ENCODE measurements around the gene SRP19. TPM values are rescaled to one million over a fixed set of nuclear protein-coding genes. Genes with fewer than 3 reads are reported as not detected.
"Not testable (repeated sequence)": the region's sequence is repeated elsewhere in the genome, so short reads cannot be mapped to it uniquely, and the experiment has no call there.

SRP19 gene
- total RNA-seq, 1 experiment from 2014 or later: 82.8 TPM

- Histone ChIP-seq H3K36me3 (peaks cover 78% of the 10 kb centered on the region), H3K27me3 (no peaks in the 10 kb centered on the region), H3K4me3 (no peak overlapping the region), H3K27ac (no peak overlapping the region), H3K4me1 (no peaks in the 10 kb centered on the region), H3K9me3 (replicated peaks) (no peaks in the 10 kb centered on the region)
- no peak for DNase-seq
Observed at GRCh38 chr5:112886975-112887374, 25.9 kb downstream of the SRP19 start.

- H3K4me1 ChIP-seq; DNase-seq; H3K27me3 ChIP-seq; H3K4me3 ChIP-seq; H3K9me3 ChIP-seq (replicated peaks): not testable (repeated sequence)
- H3K36me3 ChIP-seq: peaks cover 59% of the 10 kb centered on the region
- peak overlapping the region; percentile 2; the same call in 1 of the 2 replicates for H3K27ac ChIP-seq
Observed at GRCh38 chr5:112892066-112892465, 31.0 kb downstream of the SRP19 start.

GRCh38 chr5:112892776-112893175 is 31.7 kb downstream of the SRP19 start:
- DNase-seq: no peak
- Histone ChIP-seq H3K27ac (peak overlapping the region; percentile 2; the same call in 1 of the 2 replicates), H3K36me3 (peaks cover 56% of the 10 kb centered on the region), H3K27me3 (no peaks in the 10 kb centered on the region), H3K4me1 (no peaks in the 10 kb centered on the region), H3K4me3 (no peak overlapping the region), H3K9me3 (replicated peaks) (no peaks in the 10 kb centered on the region)

DNA sequence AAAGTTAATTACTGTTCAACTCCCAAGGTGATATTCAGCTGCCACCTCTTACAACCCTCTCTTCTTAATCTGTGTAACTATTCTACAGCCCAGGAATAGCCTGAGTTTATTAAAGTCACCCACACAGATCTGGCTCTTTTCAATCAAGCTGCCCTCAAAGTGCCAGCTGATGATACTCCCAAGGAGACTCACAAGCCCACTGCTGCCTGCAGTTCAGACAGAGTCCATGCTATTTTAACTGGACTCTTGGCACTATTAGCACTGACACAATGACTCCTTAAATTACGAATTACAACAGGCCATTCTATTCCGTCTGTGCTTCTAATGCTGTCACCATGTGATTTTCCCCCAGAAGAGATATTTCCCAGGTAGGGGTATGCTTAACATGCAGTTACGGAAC is 34.6 kb downstream of the SRP19 start:
- DNase-seq: no peak
- no peak overlapping the region for H3K4me3 ChIP-seq
- H3K36me3 ChIP-seq: peaks cover 57% of the 10 kb centered on the region
- no peaks in the 10 kb centered on the region for H3K4me1 ChIP-seq
- no peaks in the 10 kb centered on the region for H3K27me3 ChIP-seq
- H3K9me3 ChIP-seq (replicated peaks): no peaks in the 10 kb centered on the region
- no peak overlapping the region for H3K27ac ChIP-seq

GRCh38 chr5:112902561-112902960 is 41.5 kb downstream of the SRP19 start:
- Histone ChIP-seq H3K36me3 (peaks cover 31% of the 10 kb centered on the region), H3K4me1 (no peaks in the 10 kb centered on the region), H3K9me3 (replicated peaks) (no peaks in the 10 kb centered on the region), H3K27me3 (no peaks in the 10 kb centered on the region), H3K27ac (no peak overlapping the region), H3K4me3 (no peak overlapping the region)
- no peak for DNase-seq

GRCh38 chr5:112904996-112905395 is 43.9 kb downstream of the SRP19 start:
- H3K4me1 ChIP-seq; H3K4me3 ChIP-seq; DNase-seq; H3K9me3 ChIP-seq (replicated peaks); H3K27ac ChIP-seq; H3K27me3 ChIP-seq: not testable (repeated sequence)
- H3K36me3 ChIP-seq: peaks cover 26% of the 10 kb centered on the region

DNA sequence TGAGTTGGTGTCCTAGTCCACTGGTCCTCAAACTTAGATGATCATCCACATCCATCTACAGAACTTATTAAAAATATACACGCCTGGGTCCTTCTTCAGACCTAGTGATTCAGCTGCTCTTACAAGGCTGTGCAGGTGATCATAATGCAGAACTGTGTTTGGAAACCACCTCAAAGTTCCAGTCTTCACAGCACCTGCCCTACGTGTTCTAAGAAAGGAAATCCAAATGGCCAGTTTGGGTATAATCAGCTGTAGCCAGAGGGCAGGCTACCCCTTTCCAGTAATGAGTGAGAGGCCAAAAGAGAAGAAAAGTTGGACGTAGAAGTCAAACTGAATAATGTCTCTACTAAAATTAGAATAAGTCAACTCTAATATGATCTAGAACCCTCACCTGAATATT is 45.5 kb downstream of the SRP19 start:
- Histone ChIP-seq H3K9me3 (replicated peaks) (no peaks in the 10 kb centered on the region), H3K36me3 (peaks cover 23% of the 10 kb centered on the region), H3K27ac (no peak overlapping the region), H3K4me3 (no peak overlapping the region), H3K27me3 (no peaks in the 10 kb centered on the region), H3K4me1 (no peaks in the 10 kb centered on the region)
- DNase-seq: no peak

DNA sequence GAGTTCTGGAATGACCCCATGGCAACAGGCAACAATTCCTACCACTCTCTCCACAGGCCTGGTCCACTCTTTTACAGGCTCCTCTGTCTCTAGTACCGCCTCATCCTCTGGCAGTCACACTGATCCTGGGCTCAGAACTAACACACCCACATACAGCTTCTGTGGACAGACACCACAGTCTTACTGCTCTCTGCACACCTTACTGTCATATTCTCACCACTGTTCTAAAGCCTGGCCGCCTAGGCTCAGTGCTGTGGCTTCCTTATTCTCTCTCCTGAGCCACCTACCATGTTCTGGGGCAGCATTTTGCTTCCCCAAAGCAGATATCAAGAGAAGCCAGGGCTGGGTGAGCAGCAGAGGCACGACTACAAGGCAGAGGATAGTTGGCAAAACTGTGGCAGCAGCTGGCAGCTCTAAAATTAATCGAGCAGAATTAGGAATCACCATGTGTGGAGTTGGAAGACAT is 46.1 kb downstream of the SRP19 start:
- H3K4me1 ChIP-seq: no peaks in the 10 kb centered on the region
- no peak overlapping the region for H3K27ac ChIP-seq
- DNase-seq: no peak
- H3K27me3 ChIP-seq: no peaks in the 10 kb centered on the region
- peaks cover 22% of the 10 kb centered on the region for H3K36me3 ChIP-seq
- no peaks in the 10 kb centered on the region for H3K9me3 ChIP-seq (replicated peaks)
- no peak overlapping the region for H3K4me3 ChIP-seq

- no peaks in the 10 kb centered on the region for H3K9me3 ChIP-seq (replicated peaks)
- H3K4me3 ChIP-seq: no peak overlapping the region
- no peak overlapping the region for H3K27ac ChIP-seq
- H3K4me1 ChIP-seq: no peaks in the 10 kb centered on the region
- peaks cover 22% of the 10 kb centered on the region for H3K36me3 ChIP-seq
- no peaks in the 10 kb centered on the region for H3K27me3 ChIP-seq
- no peak for DNase-seq
Observed at GRCh38 chr5:112908854-112909253, 47.8 kb downstream of the SRP19 start.

DNA sequence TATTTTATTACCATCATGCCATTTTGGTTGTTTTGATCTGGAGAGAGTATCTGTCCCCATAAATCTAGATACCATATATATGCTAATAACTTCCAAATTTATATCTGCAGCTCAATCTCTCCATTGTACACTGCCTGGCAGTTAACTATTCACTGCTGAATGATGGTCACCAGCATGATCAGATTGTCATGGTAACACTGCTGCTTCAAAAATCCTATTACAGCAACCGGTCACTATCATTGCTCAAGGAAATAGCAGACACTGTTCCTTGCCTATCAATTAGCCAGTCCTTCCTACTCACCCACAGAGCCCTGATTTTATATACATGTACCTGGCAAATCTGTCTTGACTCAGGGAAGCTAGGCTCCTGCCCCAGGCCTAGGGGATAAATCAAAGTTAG is 49.4 kb downstream of the SRP19 start:
- no peaks in the 10 kb centered on the region for H3K27me3 ChIP-seq
- H3K4me1 ChIP-seq: no peaks in the 10 kb centered on the region
- no peak overlapping the region for H3K27ac ChIP-seq
- DNase-seq: no peak
- no peaks in the 10 kb centered on the region for H3K9me3 ChIP-seq (replicated peaks)
- H3K4me3 ChIP-seq: no peak overlapping the region
- H3K36me3 ChIP-seq: peaks cover 27% of the 10 kb centered on the region

GRCh38 chr5:112914584-112914983 is 53.5 kb downstream of the SRP19 start:
- H3K36me3 ChIP-seq: peaks cover 39% of the 10 kb centered on the region
- DNase-seq: no peak

GRCh38 chr5:112915831-112916230 is 54.7 kb downstream of the SRP19 start:
- Histone ChIP-seq H3K4me3 (no peak overlapping the region), H3K9me3 (replicated peaks) (no peaks in the 10 kb centered on the region), H3K4me1 (no peaks in the 10 kb centered on the region; the same call in 1 of the 2 replicates), H3K27ac (no peak overlapping the region), H3K27me3 (no peaks in the 10 kb centered on the region), H3K36me3 (peaks cover 36% of the 10 kb centered on the region)
- DNase-seq: no peak

More at GRCh38 chr5:112914584-112914983, 53.5 kb downstream of the SRP19 start:
- H3K27ac ChIP-seq: no peak overlapping the region
- no peak overlapping the region for H3K4me3 ChIP-seq
- no peaks in the 10 kb centered on the region for H3K4me1 ChIP-seq
- H3K9me3 ChIP-seq (replicated peaks): no peaks in the 10 kb centered on the region
- no peaks in the 10 kb centered on the region for H3K27me3 ChIP-seq

GRCh38 chr5:112917453-112917995 is 56.4 kb downstream of the SRP19 start:
- Histone ChIP-seq H3K27me3 (no peaks in the 10 kb centered on the region), H3K27ac (no peak overlapping the region), H3K4me3 (no peak overlapping the region), H3K4me1 (no peaks in the 10 kb centered on the region; the same call in 1 of the 2 replicates), H3K36me3 (peaks cover 28% of the 10 kb centered on the region), H3K9me3 (replicated peaks) (no peaks in the 10 kb centered on the region)
- peak; percentile 13 to 14 for DNase-seq

- Histone ChIP-seq H3K36me3 (peaks cover 26% of the 10 kb centered on the region), H3K4me1 (no peaks in the 10 kb centered on the region; the same call in 1 of the 2 replicates), H3K27me3 (no peaks in the 10 kb centered on the region), H3K27ac (no peak overlapping the region), H3K4me3 (no peak overlapping the region), H3K9me3 (replicated peaks) (no peaks in the 10 kb centered on the region)
- no peak for DNase-seq
Observed at GRCh38 chr5:112918136-112918535, 57.0 kb downstream of the SRP19 start.

DNA sequence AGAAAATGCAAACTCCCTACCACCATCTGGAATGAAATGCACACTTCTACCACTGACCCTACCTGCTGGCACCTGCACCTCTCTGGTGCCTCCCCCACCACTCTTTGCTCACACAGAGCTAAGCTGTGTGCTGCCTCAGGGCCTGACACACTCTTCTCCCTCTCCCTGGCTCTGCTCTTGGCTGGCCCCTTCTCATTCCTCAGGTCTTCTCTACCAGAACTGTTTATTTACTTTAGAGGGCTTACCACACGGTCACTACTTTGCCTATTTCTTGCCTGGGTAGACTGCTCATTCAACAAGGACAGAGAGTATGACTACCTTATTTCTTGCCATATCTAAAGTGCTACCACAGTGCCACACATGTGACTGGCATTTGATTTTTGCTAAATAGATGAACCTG is 57.6 kb downstream of the SRP19 start:
- H3K27me3 ChIP-seq: no peaks in the 10 kb centered on the region
- H3K9me3 ChIP-seq (replicated peaks): no peaks in the 10 kb centered on the region
- H3K4me1 ChIP-seq: no peaks in the 10 kb centered on the region; the same call in 1 of the 2 replicates
- H3K27ac ChIP-seq: no peak overlapping the region
- H3K4me3 ChIP-seq: no peak overlapping the region
- H3K36me3 ChIP-seq: peaks cover 26% of the 10 kb centered on the region
- no peak for DNase-seq

All from SJCRH30 (cell line).